ENCODE data around the gene NEDD4L.

The NEDD4L gene

DNA sequence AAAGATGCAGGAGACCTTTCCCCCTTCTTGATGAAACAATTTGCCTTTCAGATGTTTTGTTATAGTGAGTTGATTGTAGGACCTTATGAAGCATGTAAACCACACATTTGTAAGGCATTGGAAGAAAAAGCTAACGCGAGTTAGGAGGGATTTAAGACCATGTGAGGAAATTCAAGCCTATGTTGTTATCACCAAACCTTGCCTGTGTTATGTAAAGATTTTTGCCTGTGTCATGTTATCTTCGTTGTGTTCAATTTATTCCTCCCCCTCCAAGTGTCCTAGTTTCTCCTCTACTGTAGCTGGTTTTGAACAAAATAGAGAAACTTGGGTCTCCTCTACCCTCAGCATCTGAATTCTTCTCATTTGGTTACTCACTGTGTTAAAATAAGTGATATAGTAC is 173.0 kb downstream of the NEDD4L start:
- no peak for DNase-seq

DNA sequence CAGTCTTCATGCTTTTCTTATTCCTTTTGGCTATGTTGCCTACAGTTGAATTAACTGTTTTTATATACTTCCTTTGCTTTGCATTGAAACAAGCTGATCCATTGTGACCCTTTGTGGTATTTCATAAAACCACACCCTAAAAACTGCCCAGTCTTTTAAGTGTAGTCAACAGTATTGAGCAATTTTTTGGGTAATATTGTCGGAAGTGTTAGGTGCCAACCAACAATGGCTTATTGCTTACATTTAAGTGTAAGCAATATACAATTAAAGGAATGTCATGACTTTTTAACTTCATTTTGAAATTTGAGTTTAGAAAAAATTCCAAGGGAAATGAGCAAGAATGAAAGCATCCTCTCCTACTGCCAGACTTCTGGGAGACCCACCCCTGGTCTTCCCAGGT is 174.1 kb downstream of the NEDD4L start:
- DNase-seq = peak; percentile 41

GRCh38 chr18:58221060-58221725 is 177.2 kb downstream of the NEDD4L start:
- DNase-seq = peak; percentile 42

DNA sequence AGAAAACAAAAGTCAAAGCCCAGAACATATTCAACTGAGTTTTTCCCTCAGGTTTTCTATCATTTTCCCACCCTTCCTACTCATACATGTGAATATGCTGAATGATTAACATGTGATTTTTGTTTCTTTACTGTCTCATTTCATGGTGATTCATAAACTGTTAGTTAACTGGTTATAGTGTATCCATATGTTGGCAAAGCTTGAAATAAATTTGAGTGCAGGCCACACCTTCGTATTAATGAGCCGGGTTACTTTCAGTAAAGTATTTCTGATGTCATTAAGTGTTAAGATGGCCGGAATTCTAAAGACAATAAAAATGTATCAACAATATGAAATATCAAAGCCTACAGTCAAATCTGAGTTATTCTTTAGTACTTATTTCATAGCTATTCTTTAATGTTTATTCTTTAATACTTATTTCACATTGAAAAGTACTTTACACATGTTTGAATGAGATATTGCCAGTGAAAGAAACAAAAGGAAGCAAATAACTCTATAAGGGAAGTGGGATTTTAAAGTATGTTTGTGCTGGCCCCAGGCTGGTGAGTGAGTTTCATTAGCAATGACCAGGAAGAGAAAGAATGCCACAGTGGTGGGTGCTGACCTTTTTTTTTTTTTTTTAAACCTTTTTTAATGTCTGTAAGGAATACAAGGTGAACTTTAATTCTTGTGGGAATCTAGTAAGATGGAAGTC is 178.6 kb downstream of the NEDD4L start:
- no peak for DNase-seq

DNA sequence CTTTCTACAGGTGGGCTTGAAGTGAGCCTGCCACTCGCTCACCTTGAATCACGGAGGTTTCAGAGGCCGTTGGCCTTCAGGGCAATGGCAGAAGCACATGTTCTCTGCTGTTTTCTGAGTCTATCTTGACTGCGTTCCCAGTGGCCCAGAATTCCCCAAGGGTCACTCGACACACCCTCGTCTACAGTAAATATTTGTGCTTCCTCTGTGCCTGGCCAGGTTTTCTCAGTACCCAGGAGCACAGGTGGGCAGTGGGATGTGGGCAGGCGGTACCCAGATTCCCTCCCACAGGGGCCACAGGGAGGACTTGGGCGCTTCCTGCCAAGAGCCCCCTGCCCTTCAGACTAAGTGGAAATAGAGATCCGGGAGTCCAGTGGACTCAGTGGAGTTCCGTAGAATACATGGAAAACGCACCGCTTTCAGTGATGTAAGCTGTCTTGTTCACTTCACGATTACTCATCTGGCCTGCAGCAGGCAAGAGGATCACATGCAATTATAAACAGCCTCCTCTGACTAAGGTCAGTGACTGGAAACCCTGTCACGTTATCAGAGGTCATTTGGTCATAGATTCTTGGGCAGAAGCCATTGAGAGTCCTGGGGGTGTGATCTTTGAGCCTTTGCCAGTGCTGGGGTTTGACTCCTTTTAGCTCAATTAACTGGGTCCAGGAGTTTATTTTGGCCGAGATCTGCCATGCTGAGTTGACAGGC is 179.8 kb downstream of the NEDD4L start:
- DNase-seq = no peak

DNA sequence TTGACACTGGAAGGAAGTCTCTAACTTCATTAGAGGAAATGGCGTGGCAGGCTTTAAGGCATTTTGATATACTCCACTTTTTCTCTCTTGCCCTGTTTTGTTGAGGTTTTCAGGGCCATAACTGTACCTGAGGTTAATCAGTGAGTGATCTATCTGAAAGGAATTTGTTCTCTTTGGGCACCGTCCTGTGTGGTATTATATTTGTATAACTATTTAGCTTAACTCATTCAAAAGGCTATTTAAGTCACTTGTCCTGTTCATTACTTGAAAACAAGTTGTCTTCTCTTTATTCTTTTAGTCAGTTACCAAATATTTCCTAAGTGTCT is 180.4 kb downstream of the NEDD4L start:
- DNase-seq = no peak

- DNase-seq = no peak
Measured at GRCh38 chr18:58225101-58225500, 181.1 kb downstream of the NEDD4L start.

DNA sequence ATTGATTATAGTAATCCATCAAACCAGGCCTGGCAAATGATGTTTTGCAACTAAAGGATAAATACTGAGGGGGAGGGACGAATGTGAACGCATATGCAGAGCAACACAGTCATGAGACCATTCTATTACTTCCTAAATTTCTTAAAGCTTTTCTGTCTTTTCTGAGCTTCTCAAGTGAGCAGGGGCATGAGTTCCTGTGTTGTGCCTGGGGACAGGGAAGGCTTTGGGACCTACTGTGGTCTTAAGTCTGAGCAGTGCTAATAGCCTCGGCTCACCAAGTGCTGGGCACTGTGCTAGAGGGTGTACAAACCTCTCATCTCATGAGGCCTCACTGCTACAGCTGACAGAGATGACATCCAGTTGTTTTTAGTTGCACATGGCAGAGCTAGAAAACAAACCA is 182.4 kb downstream of the NEDD4L start:
- no peak for DNase-seq

- no peak for DNase-seq
Measured at GRCh38 chr18:58227361-58227930, 183.4 kb downstream of the NEDD4L start.

GRCh38 chr18:58228176-58228575 is 184.2 kb downstream of the NEDD4L start:
- no peak for DNase-seq

GRCh38 chr18:58228762-58229161 is 184.7 kb downstream of the NEDD4L start:
- DNase-seq = no peak

DNA sequence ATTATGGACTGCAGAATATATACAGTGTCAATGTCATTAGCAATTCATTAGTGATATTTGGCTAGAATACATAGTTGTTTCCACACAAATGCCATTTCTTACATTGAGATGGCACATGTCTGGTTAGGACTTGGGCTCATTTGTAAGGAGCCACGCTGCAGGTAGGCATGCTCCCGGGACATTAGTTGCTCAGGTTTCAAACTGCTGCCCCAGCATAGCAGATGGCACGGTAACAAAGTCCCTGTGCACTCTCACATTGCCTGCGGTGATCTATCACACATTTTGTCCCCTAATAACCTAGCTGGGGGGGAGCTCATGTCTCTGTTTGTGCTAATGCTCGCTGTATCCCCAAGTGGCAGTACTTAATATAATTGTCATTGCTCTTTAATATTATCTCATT is 185.1 kb downstream of the NEDD4L start:
- DNase-seq = no peak

GRCh38 chr18:58230438-58231179 is 186.6 kb downstream of the NEDD4L start:
- DNase-seq = no peak

GRCh38 chr18:58231930-58232329 is 187.9 kb downstream of the NEDD4L start:
- peak; percentile 58 for DNase-seq

GRCh38 chr18:58232668-58233067 is 188.6 kb downstream of the NEDD4L start:
- no peak for DNase-seq

DNA sequence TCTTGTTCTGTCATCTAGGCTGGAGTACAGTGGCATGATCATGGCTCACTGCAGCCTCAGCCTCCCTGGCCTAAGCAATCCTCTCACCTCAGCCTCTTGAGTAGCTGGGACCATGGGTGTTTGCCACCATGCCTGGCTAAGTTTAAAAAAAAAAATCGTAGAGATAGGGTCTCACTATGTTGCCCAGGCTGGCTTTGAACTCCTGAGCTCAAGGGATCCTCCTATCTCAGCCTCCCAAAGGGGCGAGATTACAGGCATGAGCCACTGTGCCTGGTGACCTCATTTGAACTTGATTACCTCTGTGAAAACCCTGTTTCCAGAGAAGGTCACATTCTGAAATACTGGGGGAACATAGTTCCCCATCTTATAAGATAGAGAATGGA is 190.3 kb downstream of the NEDD4L start:
- DNase-seq = no peak

- no peak for DNase-seq
Measured at GRCh38 chr18:58235001-58235436, 191.0 kb downstream of the NEDD4L start.

GRCh38 chr18:58239879-58240278 is 195.9 kb downstream of the NEDD4L start:
- no peak for DNase-seq

DNA sequence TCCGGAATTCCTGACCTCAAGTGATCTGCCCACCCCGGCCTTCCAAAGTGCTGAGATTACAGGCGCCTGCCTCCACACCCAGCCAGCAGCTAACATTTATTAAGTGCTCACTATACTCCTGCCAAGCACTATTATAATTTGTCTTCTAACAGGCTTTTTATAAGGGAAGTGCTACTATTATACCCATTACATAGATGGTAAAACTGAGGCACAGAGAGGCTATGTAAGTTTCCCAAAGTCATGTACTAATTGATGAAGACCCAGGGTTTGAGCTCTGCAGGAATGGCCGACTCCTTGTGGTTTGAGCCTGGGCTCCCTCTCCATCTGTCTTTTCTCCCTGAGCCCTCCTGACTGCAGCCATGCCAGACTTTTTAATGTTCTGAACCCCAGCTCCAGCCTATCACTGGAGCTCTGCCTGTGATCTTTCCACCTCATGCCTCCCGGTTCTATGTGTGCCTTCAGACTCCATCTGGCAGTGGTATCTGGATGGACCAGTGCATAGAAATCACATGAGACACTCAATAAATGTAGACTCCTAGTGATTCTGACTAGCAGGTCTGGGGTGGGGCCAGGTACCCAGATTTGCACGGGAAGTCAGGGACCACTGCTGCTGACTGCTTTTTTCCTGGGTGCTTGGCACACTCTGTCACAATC is 197.1 kb downstream of the NEDD4L start:
- DNase-seq = no peak

DNA sequence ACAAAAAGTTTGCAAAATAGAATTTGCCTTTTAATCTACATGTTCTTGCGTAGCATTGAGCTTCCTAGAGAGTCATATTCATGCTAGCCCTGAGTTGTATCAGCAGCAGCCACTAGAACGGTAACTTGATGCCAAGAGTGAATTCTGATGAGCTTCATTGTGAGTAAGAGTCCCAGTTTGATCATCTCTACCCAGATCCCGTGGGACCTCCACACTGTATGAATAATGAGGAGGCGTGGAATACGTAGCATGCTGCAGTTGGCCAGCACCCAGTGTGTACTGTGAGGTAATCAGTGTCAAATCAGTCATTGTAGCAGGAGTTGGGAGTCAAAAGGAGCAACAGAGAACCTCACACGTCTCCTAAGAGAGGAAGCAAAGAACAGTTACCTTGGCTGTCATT is 197.9 kb downstream of the NEDD4L start:
- DNase-seq = no peak

- DNase-seq = no peak
Measured at GRCh38 chr18:58242435-58242834, 198.4 kb downstream of the NEDD4L start.

DNA sequence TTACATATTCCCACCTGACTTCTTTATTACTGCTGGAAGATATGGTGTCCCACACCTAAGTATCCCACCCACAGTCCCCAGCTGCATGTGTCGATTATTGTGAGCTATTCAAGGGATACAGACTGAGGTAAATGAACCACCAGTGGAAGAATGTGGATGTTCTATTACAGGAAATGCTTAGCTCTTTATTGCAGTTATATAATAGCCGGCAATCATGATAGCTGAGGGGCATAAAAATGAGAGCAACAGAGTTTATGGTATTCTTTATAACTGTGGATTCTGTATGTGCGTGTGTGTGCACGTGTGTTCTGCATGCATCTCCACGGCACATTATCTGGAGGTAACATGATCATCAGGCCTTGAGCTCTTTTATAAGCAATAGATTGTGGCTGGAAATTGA is 198.9 kb downstream of the NEDD4L start:
- DNase-seq = no peak

DNA sequence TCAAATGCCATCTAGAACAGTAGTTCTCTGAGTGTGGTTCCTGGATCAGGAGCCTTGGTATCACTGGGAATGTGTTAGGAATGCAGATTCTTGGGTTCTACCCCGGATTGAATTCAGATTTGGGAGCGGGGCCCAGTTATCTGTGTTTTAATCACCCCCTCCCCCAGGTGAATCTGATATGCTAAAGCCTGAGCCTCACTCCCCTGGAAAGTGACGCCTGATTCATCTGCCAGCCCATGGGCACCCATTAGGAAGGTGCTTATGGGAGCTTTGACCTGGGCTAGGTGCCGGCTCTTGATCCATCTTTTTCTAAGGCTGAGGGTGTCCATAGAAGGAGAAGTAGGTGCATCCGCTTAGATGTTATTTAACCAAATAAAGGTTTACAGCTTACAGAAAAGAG is 199.4 kb downstream of the NEDD4L start:
- no peak for DNase-seq
